Measurements from ENCODE around the gene CRK.

DNA sequence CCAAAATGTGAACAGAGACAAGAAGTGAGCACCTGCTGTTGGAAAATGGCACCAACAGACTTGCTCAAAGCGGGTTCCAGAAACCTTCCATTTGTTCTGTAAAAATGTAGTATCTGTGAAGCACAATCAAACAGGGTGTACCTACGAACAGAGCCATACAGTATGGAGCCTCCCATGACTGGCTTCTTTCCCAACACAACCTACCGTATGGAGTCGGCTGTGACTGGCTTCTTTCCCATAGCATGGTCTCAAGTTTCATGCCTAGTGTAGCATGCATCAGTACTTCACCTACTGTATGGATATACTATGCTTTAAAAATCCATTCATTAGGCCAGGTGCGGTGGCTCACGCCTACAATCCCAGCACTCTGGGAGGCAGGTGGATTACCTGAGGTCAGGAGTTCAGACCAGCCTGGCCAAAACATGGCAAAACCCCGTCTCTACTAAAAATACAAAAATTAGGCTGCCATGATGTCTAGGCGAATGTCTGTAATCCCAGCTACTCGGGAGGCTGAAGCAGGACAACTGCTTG lies 82.3 kb downstream of the CRK start:
- TF ChIP-seq, protein P1, sequence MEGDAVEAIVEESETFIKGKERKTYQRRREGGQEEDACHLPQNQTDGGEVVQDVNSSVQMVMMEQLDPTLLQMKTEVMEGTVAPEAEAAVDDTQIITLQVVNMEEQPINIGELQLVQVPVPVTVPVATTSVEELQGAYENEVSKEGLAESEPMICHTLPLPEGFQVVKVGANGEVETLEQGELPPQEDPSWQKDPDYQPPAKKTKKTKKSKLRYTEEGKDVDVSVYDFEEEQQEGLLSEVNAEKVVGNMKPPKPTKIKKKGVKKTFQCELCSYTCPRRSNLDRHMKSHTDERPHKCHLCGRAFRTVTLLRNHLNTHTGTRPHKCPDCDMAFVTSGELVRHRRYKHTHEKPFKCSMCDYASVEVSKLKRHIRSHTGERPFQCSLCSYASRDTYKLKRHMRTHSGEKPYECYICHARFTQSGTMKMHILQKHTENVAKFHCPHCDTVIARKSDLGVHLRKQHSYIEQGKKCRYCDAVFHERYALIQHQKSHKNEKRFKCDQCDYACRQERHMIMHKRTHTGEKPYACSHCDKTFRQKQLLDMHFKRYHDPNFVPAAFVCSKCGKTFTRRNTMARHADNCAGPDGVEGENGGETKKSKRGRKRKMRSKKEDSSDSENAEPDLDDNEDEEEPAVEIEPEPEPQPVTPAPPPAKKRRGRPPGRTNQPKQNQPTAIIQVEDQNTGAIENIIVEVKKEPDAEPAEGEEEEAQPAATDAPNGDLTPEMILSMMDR (IDR thresholded peaks at IDR 0.05; ENCODE audit: low read depth, low read length): no peak
- TF ChIP-seq EZH2phosphoT487 (IDR thresholded peaks at IDR 0.05; ENCODE audit: low read depth): no peak

Measured in OCI-LY3 (cell line).